Suprapubic skin (tissue), 4 donors: Measurements from ENCODE around the gene MR1. TPM values are rescaled to one million over a fixed set of nuclear protein-coding genes. Genes with fewer than 3 reads are reported as not detected.
A peak's percentile ranks its signal among the peaks of the same experiment; 100 is the strongest.

ENCODE experiments used
- DNase-seq, 2 donors: peaks; one replicate each; pipeline ENCODE4 v3.0.0-alpha.2; 2019; ENCODE audit warnings: low spot score in 2 of 2
- H3K27ac ChIP-seq: fragments of 200-600 bp; sonication (generic); one replicate; pipeline ENCODE4 v1.5.1; 2019
- H3K27me3 ChIP-seq: fragments of 200-600 bp; sonication (generic); one replicate; pipeline ENCODE4 v1.5.1; 2019
- H3K36me3 ChIP-seq: fragments of 200-600 bp; sonication (generic); one replicate; pipeline ENCODE4 v1.5.1; 2019
- H3K4me1 ChIP-seq: fragments of 200-600 bp; sonication (generic); one replicate; pipeline ENCODE4 v1.5.1; 2019
- H3K4me3 ChIP-seq: fragments of 200-600 bp; sonication (generic); one replicate; pipeline ENCODE4 v1.5.1; 2019; ENCODE audit warnings: mild to moderate bottlenecking
- H3K9me3 ChIP-seq: fragments of 200-600 bp; sonication (generic); one replicate; pipeline ENCODE4 v1.5.1; 2019
- EP300 ChIP-seq: sonication (generic); formaldehyde crosslinking; IDR thresholded peaks from one replicate; pipeline ENCODE4 v1.6.1; 2017; ENCODE audit warnings: antibody characterized with exemption
- POLR2A ChIP-seq, 2 donors: fragments of 450-650 bp; IDR thresholded peaks; one replicate each; pipeline ENCODE4 v1.6.1; 2017; ENCODE audit warnings: antibody characterized with exemption in 2 of 2, mild to moderate bottlenecking in 2 of 2, moderate library complexity in 2 of 2
- POLR2AphosphoS5 ChIP-seq, 3 donors: sonication (generic); formaldehyde crosslinking; IDR thresholded peaks; one replicate each; pipeline ENCODE4 v1.6.1; 2017; ENCODE audit warnings: antibody characterized with exemption in 3 of 3
- WGBS: methylation state at CpG from one replicate; pipeline ENCODE4 v1.1.5; 2018; 5-methylcytosine and 5-hydroxymethylcytosine counted together
- total RNA-seq, 4 donors: library from RNA; depleted of rRNA; stranded (reverse); fragments of >200 nt; gene quantifications; one replicate each; pipeline ENCODE4 v1.1.0, GENCODE V29; 2016
- TF ChIP-seq, protein P1 (sequence below), 2 donors: fragments of 200-600 bp in 1 of 2; fragments of 450-650 bp in 1 of 2; sonication (generic) in 1 of 2; IDR thresholded peaks; one replicate each; pipeline ENCODE4 v1.5.1; 2016 to 2019; ENCODE audit warnings: antibody characterized with exemption in 2 of 2, mild to moderate bottlenecking in 1 of 2, moderate library complexity in 1 of 2

MR1 gene
- total RNA-seq, 4 donors from 2014 or later, result 10.5 to 29.5 (median 14.5) TPM

DNA sequence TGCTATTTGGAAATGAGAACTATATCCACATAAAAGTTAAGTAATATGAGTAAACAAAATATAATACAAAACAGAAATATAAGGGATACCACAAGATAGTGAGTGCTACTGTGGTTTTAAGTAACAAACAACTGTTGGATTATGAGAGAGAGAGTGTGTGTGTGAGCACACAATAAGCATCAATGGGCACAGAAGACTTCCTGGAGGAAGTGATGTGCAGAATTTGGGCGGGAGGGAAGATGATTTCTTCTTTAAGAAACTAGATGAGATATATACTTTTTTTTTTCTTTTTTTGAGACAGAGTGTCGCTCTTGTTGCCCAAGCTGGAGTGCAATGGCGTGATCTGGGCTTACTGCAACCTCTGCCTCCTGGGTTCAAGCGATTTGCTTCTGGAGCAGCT is 46.8 kb downstream of the MR1 start:
- Histone ChIP-seq H3K4me3 (no peak overlapping the region), H3K27ac (no peak overlapping the region), H3K27me3 (no peaks in the 10 kb centered on the region), H3K9me3 (no peaks in the 10 kb centered on the region), H3K36me3 (no peaks in the 10 kb centered on the region), H3K4me1 (peaks cover 8% of the 10 kb centered on the region)
- 89% methylated on average over 4 of the region's 4 CpGs for WGBS
- TF ChIP-seq POLR2AphosphoS5 (IDR thresholded peaks at IDR 0.05) (no peak), EP300 (no peak), POLR2A (IDR thresholded peaks at IDR 0.05) (no peak)
- TF ChIP-seq, protein P1, sequence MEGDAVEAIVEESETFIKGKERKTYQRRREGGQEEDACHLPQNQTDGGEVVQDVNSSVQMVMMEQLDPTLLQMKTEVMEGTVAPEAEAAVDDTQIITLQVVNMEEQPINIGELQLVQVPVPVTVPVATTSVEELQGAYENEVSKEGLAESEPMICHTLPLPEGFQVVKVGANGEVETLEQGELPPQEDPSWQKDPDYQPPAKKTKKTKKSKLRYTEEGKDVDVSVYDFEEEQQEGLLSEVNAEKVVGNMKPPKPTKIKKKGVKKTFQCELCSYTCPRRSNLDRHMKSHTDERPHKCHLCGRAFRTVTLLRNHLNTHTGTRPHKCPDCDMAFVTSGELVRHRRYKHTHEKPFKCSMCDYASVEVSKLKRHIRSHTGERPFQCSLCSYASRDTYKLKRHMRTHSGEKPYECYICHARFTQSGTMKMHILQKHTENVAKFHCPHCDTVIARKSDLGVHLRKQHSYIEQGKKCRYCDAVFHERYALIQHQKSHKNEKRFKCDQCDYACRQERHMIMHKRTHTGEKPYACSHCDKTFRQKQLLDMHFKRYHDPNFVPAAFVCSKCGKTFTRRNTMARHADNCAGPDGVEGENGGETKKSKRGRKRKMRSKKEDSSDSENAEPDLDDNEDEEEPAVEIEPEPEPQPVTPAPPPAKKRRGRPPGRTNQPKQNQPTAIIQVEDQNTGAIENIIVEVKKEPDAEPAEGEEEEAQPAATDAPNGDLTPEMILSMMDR (IDR thresholded peaks at IDR 0.05), result no peak
- no peak for DNase-seq

DNA sequence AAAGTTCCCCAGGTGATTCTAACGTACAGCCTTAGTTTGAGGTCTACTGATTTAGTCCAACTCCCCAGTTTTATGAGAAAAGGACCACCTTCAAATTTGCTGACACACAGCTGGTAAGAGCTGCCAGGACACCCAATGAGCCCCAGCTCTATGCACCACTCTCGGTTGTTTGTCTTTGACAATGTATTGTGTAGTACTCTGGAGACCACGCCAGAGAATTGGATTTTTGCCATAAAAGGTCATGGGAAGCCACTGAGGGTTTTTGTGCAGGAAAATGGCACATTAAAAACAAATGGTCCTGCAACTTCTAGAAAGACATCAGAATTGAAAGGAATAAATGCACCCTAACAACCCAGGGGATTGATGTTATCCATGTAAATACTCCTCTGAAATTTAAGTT is 47.6 kb downstream of the MR1 start:
- no peak for TF ChIP-seq POLR2AphosphoS5 (IDR thresholded peaks at IDR 0.05)
- TF ChIP-seq POLR2A (IDR thresholded peaks at IDR 0.05), result no peak
- TF ChIP-seq EP300, result no peak
- TF ChIP-seq, protein P1 (IDR thresholded peaks at IDR 0.05), result no peak
- Histone ChIP-seq H3K36me3 (no peaks in the 10 kb centered on the region), H3K4me1 (peaks cover 6% of the 10 kb centered on the region), H3K9me3 (no peaks in the 10 kb centered on the region), H3K27ac (no peak overlapping the region), H3K27me3 (no peaks in the 10 kb centered on the region), H3K4me3 (no peak overlapping the region)
- WGBS, result 62% methylated on average over 3 of the region's 3 CpGs
- DNase-seq, result no peak

DNA sequence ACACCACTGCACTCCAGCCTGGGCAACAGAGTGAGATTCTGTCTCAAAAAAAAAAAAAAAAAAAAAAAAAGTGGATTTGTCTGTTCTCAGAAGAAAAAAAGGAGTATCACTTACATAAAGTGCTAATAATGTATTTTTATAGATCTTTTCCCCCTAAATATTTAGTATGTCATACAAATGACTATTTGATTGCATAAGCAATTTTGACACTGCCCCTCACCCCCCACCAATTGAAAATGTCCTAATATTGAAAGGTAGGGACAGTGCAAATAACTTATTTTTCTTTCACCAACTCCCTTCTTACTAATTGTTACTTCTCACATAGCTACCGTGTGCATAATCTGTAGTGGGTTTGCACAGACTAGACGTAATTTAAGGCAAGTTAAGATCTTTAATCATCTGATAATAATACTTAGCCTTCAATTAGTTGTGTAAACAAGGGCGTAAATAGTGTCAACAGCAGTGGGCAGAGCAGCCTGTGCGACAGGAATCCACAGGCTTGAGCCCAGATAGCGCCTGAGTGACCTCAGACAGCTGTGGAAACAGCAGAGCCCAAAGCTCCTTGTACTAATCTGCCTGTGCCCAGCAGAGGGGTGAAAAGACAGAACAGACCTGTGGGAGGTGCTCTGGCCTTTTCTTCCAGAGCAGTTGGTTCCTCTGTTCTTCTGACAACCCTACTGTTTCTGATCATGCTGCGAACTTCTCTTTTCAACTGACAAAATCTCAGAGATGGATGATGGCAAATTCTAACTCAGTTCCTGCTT is 50.2 kb downstream of the MR1 start:
- peaks cover 15% of the 10 kb centered on the region for H3K4me1 ChIP-seq
- H3K9me3 ChIP-seq, result no peaks in the 10 kb centered on the region
- H3K4me3 ChIP-seq, result no peak overlapping the region
- WGBS, result 42% methylated on average over 6 of the region's 6 CpGs
- DNase-seq, result no peak
- H3K27ac ChIP-seq, result no peak overlapping the region
- no peaks in the 10 kb centered on the region for H3K36me3 ChIP-seq
- no peak for TF ChIP-seq EP300
- no peak for TF ChIP-seq POLR2A (IDR thresholded peaks at IDR 0.05)
- no peak for TF ChIP-seq POLR2AphosphoS5 (IDR thresholded peaks at IDR 0.05)
- TF ChIP-seq, protein P1 (IDR thresholded peaks at IDR 0.05), result peak; percentile 13 to 39
- H3K27me3 ChIP-seq, result no peaks in the 10 kb centered on the region

DNA sequence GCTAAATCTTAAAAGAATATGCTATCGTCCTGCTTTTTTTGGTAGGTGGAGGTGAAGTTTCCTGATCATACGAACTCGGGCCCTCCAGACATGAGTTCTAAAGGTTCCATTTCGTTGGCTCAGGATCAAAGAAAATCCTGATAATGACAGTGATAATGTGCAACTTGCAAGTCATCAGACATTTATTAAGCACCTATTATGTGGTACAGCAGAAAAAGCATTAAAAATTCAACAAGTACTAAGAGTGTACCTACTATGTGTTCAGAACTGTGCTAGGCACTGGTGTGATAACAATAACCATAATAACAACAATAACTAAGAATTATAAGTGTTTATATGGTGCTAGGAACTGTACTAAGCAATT is 50.8 kb downstream of the MR1 start:
- TF ChIP-seq, protein P1 (IDR thresholded peaks at IDR 0.05), result no peak
- no peak for TF ChIP-seq EP300
- no peak for TF ChIP-seq POLR2A (IDR thresholded peaks at IDR 0.05)
- TF ChIP-seq POLR2AphosphoS5 (IDR thresholded peaks at IDR 0.05), result no peak
- 41% methylated on average over 4 of the region's 4 CpGs for WGBS

DNA sequence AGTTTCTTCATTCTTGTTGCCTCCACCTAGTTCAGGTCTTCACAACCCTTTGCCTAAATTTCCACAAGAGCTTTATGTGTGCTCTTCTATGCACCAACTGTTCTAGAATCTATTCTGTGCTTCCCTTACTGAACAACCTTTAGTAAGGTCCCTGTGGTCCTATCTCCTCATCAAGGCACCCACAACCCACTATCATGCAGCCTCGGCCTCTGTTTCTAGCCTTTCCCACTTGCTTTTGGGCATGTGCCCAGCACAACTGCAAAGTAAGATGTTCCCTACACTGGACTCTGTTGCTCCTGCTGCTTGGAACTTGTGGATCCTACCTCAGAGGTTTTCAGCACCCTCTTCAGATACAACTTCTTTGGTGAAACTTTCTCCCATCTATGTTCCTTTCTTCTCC is 52.3 kb downstream of the MR1 start:
- H3K27me3 ChIP-seq, result no peaks in the 10 kb centered on the region
- no peak overlapping the region for H3K4me3 ChIP-seq
- H3K9me3 ChIP-seq, result no peaks in the 10 kb centered on the region
- peaks cover 26% of the 10 kb centered on the region for H3K4me1 ChIP-seq
- 87% methylated on average over 1 of the region's 1 CpG for WGBS
- no peaks in the 10 kb centered on the region for H3K36me3 ChIP-seq
- H3K27ac ChIP-seq, result no peak overlapping the region
- TF ChIP-seq POLR2AphosphoS5 (IDR thresholded peaks at IDR 0.05), result no peak
- DNase-seq, result no peak

More for the DNA sequence above, 50.8 kb downstream of the MR1 start:
- H3K4me1 ChIP-seq, result peaks cover 15% of the 10 kb centered on the region
- no peaks in the 10 kb centered on the region for H3K36me3 ChIP-seq
- H3K4me3 ChIP-seq, result no peak overlapping the region
- H3K9me3 ChIP-seq, result no peaks in the 10 kb centered on the region
- no peak overlapping the region for H3K27ac ChIP-seq
- DNase-seq, result no peak
- no peaks in the 10 kb centered on the region for H3K27me3 ChIP-seq
